HEK293T (cell line): ENCODE results near the gene KRT75.

Experiments
- CTCF ChIA-PET: fragments of 350-600 bp; formaldehyde crosslinking; extraction: SDS; loops from one replicate; lab custom pipeline; 2021; ENCODE audit warnings: antibody characterized with exemption, inconsistent platforms; lab: Yijun Ruan, JAX
- POLR2A ChIA-PET: fragments of 350-600 bp; formaldehyde crosslinking; extraction: SDS; loops from one replicate; lab custom pipeline; 2020; ENCODE audit warnings: antibody characterized with exemption, inconsistent platforms; lab: Yijun Ruan, JAX
- DNase-seq: peaks from one replicate; pipeline ENCODE4 v3.0.0; 2012; ENCODE audit warnings: mixed read lengths; ENCODE audit errors: extremely low spot score
- ARNT ChIP-seq: fragments of 450-650 bp; IDR thresholded peaks from 2 replicates; pipeline ENCODE4 v1.6.1; 2017; ENCODE audit warnings: mild to moderate bottlenecking
- BHLHE40 ChIP-seq: fragments of 450-650 bp; IDR thresholded peaks from 2 replicates; pipeline ENCODE4 v1.6.1; 2016; ENCODE audit warnings: mild to moderate bottlenecking, moderate library complexity, borderline replicate concordance
- CTBP1 ChIP-seq: fragments of 450-650 bp; IDR thresholded peaks from 2 replicates; pipeline ENCODE4 v1.6.1; 2016; ENCODE audit warnings: borderline replicate concordance
- ELF4 ChIP-seq: fragments of 450-650 bp; IDR thresholded peaks from 2 replicates; pipeline ENCODE4 v1.6.1; 2017; ENCODE audit warnings: antibody characterized with exemption
- FOXA1 ChIP-seq: fragments of 450-650 bp; IDR thresholded peaks from 2 replicates; pipeline ENCODE4 v1.6.1; 2016; ENCODE audit warnings: mild to moderate bottlenecking
- FOXK2 ChIP-seq: fragments of 450-650 bp; IDR thresholded peaks from 2 replicates; pipeline ENCODE4 v1.6.1; 2016; ENCODE audit warnings: mild to moderate bottlenecking
- FOXM1 ChIP-seq: fragments of 450-650 bp; IDR thresholded peaks from 2 replicates; pipeline ENCODE4 v1.6.1; 2017; ENCODE audit warnings: mild to moderate bottlenecking, borderline replicate concordance
- HDGF ChIP-seq: fragments of 450-650 bp; IDR thresholded peaks from 2 replicates; pipeline ENCODE4 v1.6.1; 2017; ENCODE audit warnings: antibody characterized with exemption, borderline replicate concordance
- L3MBTL2 ChIP-seq: fragments of 450-650 bp; conservative IDR thresholded peaks from 2 replicates; pipeline ENCODE4 v1.6.1; 2016; ENCODE audit warnings: mild to moderate bottlenecking
- LEF1 ChIP-seq: fragments of 450-650 bp; IDR thresholded peaks from 2 replicates; pipeline ENCODE4 v1.6.1; 2017; ENCODE audit warnings: mild to moderate bottlenecking, borderline replicate concordance
- NFRKB ChIP-seq: fragments of 450-650 bp; IDR thresholded peaks from 2 replicates; pipeline ENCODE4 v1.6.1; 2016; ENCODE audit warnings: mild to moderate bottlenecking, moderate library complexity
- SP1 ChIP-seq: fragments of 450-650 bp; IDR thresholded peaks from 2 replicates; pipeline ENCODE4 v1.6.1; 2017
- SUZ12 ChIP-seq: fragments of 450-650 bp; IDR thresholded peaks from 2 replicates; pipeline ENCODE4 v1.6.1; 2016; ENCODE audit warnings: mild to moderate bottlenecking
- TARDBP ChIP-seq: fragments of 450-650 bp; IDR thresholded peaks from 2 replicates; pipeline ENCODE4 v1.6.1; 2016
- ZNF384 ChIP-seq: fragments of 450-650 bp; IDR thresholded peaks from 2 replicates; pipeline ENCODE4 v1.6.1; 2016
- TF ChIP-seq, protein P1 (sequence below): fragments of 450-650 bp; IDR thresholded peaks from 2 replicates; pipeline ENCODE4 v1.6.1; 2016

KRT75 gene

DNA sequence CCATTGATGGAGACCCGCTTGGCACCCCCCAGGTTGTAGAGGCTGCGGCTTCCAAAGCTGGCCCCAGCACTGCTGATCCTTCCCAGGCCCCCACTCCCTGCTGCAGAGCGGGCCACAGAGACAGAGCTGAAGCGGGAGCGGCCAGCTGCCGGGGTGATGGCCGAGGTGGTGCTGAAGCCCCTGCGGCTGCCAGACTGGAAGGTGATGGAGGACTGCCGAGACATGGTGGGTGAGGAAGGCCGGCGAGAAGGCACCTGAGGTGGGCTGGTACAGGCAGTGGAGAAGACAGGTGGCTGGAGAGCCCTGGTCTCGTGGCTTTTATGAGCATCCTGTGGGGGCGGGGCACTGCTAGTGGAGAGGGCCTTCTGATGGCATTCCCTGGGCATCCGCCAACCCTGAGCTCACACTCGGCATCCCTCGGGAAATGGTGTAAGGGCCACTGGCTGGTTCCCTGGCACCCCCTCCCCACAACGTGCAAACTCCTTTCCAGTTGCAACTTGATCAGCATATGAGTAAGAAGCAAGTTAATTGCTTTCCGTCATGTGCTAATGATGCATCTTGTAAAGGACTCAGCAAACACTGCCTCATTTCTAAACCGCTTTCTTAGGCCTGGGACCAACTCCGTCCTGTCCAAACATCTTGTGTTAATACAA is at the start of gene KRT75:
Gene KRT75, minus strand, starts transcription at position 291 of the 653 bp plus-strand sequence. Its CDS starts 67 bp downstream, at position 224.
- TF ChIP-seq, protein P1, sequence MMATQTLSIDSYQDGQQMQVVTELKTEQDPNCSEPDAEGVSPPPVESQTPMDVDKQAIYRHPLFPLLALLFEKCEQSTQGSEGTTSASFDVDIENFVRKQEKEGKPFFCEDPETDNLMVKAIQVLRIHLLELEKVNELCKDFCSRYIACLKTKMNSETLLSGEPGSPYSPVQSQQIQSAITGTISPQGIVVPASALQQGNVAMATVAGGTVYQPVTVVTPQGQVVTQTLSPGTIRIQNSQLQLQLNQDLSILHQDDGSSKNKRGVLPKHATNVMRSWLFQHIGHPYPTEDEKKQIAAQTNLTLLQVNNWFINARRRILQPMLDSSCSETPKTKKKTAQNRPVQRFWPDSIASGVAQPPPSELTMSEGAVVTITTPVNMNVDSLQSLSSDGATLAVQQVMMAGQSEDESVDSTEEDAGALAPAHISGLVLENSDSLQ: no peak
- no peak for TF ChIP-seq TARDBP
- no peak for TF ChIP-seq ARNT
- TF ChIP-seq CTBP1: no peak
- TF ChIP-seq FOXA1: no peak
- no peak for TF ChIP-seq LEF1
- TF ChIP-seq L3MBTL2: no peak
- TF ChIP-seq NFRKB: no peak
- no peak for TF ChIP-seq BHLHE40
- no peak for TF ChIP-seq FOXK2
- no peak for TF ChIP-seq HDGF
- CTCF ChIA-PET: no interaction called here
- no peak for DNase-seq
- POLR2A ChIA-PET: no interaction called here

DNA sequence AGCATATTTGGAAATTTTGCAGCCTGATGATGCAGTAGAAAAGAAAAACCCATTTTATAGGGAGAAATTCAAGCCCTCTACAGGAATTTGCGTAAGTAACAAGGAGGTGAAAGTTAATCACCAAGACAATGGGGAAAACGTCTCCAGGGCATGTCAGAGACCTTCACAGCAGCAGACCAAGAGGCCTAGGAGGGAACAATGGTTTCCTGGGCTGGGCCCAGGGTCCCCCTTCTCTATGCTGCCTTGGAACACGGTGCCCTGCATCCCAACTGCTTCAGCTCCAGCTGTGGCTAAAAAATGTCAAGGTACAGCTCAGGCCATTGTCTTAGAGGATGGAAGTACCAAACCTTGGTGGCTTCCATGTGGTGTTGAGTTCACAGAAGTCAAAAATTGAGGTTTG is 45.9 kb upstream of the KRT75 start:
- DNase-seq: no peak
- TF ChIP-seq SP1: no peak
- TF ChIP-seq SUZ12: no peak
- no peak for TF ChIP-seq ARNT
- no peak for TF ChIP-seq L3MBTL2
- TF ChIP-seq ZNF384: no peak
- TF ChIP-seq LEF1: no peak
- no peak for TF ChIP-seq TARDBP
- no peak for TF ChIP-seq FOXA1
- TF ChIP-seq FOXM1: no peak
- TF ChIP-seq NFRKB: no peak
- TF ChIP-seq FOXK2: no peak
- TF ChIP-seq, protein P1: no peak
- TF ChIP-seq BHLHE40: no peak
- TF ChIP-seq ELF4: no peak
- TF ChIP-seq HDGF: no peak
- no peak for TF ChIP-seq CTBP1
- ChIA-PET CTCF (no interaction called here), POLR2A (no interaction called here)

DNA sequence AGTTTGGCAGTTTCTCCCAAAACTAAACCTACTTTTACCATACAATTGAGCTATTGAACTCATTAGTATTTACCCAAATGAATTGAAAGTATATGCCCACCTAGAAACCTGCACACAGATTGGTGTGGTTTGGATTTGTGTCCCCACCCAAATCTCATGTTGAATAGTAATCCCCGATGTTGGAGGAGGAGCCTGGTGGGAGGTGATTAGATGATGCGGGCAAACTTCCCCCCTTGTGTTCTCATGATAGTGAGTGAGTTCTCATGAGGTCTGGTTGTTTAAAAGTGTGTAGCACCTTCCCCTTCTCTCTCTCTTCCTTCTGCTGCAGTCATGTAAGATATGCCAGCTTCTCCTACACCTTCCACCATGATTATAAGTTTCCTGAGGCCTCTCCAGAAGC is 43.5 kb upstream of the KRT75 start:
- ChIA-PET CTCF (no interaction called here), POLR2A (no interaction called here)
- TF ChIP-seq SP1: no peak
- no peak for TF ChIP-seq LEF1
- no peak for TF ChIP-seq ARNT
- TF ChIP-seq FOXM1: no peak
- TF ChIP-seq NFRKB: no peak
- no peak for TF ChIP-seq FOXK2
- TF ChIP-seq CTBP1: no peak
- no peak for DNase-seq

DNA sequence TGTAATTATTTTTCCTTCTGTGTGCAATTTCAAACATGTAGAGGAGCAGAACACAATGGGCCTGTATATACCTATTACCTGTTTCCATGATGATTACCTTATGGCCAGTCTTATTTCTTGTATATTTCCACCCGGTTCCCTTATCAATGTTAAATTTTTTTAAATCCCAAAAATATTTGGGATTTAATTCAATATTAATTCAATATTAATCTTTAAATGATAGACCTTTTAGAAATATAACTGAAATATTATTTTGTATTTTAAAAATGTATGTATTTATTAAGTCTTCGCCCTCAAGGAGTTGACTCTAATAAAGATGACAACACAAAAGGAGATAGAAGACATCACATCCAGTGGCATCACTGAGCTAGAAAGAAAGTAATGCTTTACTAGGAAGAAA is 40.0 kb upstream of the KRT75 start:
- ChIA-PET CTCF (no interaction called here), POLR2A (no interaction called here)
- DNase-seq: no peak
- TF ChIP-seq NFRKB: no peak
- no peak for TF ChIP-seq CTBP1
- TF ChIP-seq ELF4: no peak
- TF ChIP-seq ZNF384: no peak

DNA sequence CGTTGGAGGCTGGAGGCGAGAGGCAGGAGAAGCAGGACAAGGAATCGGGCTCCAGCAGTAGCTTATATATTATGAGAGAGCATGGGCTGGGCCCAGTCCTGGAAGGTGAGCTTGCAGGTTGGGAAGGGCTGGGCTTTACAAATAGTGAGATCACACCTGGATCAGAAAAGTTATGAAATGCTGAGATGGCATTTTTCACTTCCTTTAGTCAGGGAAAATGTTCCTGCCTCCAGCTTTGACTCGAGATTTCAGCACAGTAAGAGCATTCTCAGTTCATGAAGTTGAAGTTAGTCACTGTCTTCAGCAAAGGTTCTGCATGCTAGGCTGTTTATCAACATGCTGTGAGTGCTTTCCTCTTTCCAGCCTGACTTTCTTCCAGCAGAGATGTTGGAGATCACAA is 39.6 kb upstream of the KRT75 start, which contains the start of gene KRT6C:
Gene KRT6C, minus strand, starts transcription at position 38 of the 400 bp plus-strand sequence. CDS start 68 bp downstream, outside the sequence.
- DNase-seq: no peak
- POLR2A ChIA-PET: no interaction called here
- CTCF ChIA-PET: no interaction called here
- TF ChIP-seq FOXA1 (no peak), ZNF384 (no peak), SP1 (no peak), FOXK2 (no peak), NFRKB (no peak), LEF1 (no peak), HDGF (no peak), ARNT (no peak), SUZ12 (no peak), FOXM1 (no peak)
- TF ChIP-seq, protein P1: no peak

DNA sequence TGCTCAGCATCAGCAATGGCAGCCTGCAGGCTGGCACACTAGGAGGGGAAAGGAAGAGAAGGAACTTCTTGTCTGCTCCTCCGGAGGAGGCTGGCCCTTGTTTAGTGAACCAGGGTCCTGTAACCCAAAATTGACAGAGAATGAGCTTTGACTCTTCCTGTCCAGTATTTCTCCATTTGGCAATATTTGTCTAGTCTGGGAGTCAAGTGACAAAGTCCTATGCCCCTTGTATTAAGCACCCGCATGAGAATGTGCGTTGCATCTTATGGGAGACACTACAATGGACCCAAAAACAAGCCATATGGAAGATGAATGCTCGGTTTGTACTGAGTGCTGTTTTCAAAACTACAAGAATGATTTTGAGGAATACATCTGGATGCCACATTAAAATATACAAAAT is 35.7 kb upstream of the KRT75 start:
- POLR2A ChIA-PET: no interaction called here
- DNase-seq: no peak
- no peak for TF ChIP-seq TARDBP
- TF ChIP-seq ZNF384: no peak
- TF ChIP-seq LEF1: no peak
- no peak for TF ChIP-seq L3MBTL2
- no peak for TF ChIP-seq CTBP1
- no peak for TF ChIP-seq FOXK2
- TF ChIP-seq ELF4: no peak
- no peak for TF ChIP-seq SUZ12
- TF ChIP-seq FOXM1: no peak
- no peak for TF ChIP-seq NFRKB
- no peak for TF ChIP-seq HDGF
- TF ChIP-seq ARNT: no peak
- TF ChIP-seq, protein P1: no peak
- no peak for TF ChIP-seq SP1
- no peak for TF ChIP-seq FOXA1
- no peak for TF ChIP-seq BHLHE40
- CTCF ChIA-PET: no interaction called here
